ENCODE results near the gene ARHGAP29. TPM values are rescaled to one million over a fixed set of nuclear protein-coding genes. Genes with fewer than 3 reads are reported as not detected.

The ARHGAP29 gene
- total RNA-seq, 1 donor from 2014 or later: 1.5 TPM

Other genes with a start within 250 kb of the ARHGAP29 start
- gene ABCA4, start 116.4 kb downstream of the ARHGAP29 start, total RNA-seq: 0.14 and 0.45 TPM in 2 replicates
- 35.0 and 36.4 TPM in 2 replicates for gene ABCD3, start 180.8 kb upstream of the ARHGAP29 start, total RNA-seq

Data from neural crest cell (in vitro differentiated cells).